ENCODE data around the gene SPCS1. TPM values are rescaled to one million over a fixed set of nuclear protein-coding genes. Genes with fewer than 3 reads are reported as not detected.

The SPCS1 gene
- total RNA-seq (100 to 1,000 TPM in 3 of 4 donors, 10 to 100 TPM in 1; 62.0 to 140 (median 109) TPM), polyA plus RNA-seq (100 to 1,000 TPM in 2 of 3 donors, 10 to 100 TPM in 1; 96.1 to 191 (median 113) TPM)

DNA sequence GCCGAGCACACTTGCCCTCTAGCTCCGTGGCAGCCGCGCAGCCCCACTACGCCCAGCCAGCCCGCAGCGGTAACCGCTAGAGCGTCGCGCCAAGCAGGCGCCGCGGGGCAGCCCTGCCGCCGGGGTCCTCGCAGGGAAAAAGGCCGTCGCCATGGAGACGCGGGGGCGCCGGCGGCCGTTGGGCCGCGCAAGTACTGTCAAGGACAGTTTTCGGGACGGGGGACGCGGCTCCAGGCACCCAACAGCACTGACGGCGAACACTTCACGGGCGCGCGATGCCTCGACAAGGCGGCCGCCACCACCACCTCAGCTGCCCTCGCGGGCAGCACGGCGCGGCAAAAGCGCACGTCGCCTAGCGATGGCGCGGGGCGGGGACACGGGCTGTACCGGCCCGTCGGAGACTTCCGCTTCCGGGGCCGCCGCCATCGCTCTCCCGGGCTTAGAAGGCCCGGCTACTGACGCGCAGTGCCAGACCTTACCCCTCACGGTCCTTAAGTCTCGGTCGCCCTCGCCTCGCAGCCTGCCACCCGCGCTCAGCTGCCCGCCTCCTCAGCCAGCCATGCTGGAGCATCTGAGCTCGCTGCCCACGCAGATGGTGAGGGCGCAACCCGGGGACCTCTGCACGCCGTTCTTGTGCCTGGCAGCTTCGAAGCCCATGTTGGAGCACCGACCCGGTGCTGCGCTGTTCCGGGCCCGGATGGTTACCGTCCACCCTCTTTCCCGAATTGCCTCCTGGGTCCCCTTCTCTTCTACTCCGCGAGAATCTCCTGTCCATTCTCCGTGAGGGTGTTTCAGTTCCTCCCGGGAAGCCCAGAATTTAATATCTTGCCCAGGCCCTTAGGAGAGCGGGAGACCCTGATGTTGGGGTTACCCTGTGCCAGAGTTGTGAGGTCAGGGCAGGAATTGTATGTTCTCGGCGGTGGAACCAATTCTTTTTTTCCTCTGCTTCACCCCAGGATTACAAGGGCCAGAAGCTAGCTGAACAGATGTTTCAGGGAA, at the start of gene SPCS1, which contains the start of gene GLT8D1:
Gene SPCS1 (plus strand): TSS at position 419 of the 999 bp plus-strand sequence. CDS start 141 bp downstream, at position 560.
Gene GLT8D1 (minus strand): TSS at position 104 of the 999 bp plus-strand sequence. CDS start 5,331 bp downstream, outside the sequence.
- Histone ChIP-seq H3K36me3 (peaks cover 5 to 24% (median 11%) of the 10 kb centered on the region in 4 donors), H3K27ac (peak within 1 kb of the TSS; percentile 86 to 91 (median 88)), H3K4me3 (peak within 1 kb of the TSS; percentile 63 to 84 (median 68)), H3K4me1 (peaks cover 0 to 42% (median 33%) of the 10 kb centered on the region in 4 donors), H3K27me3 (no peaks in the 10 kb centered on the region), H3K9me3 (no peaks in the 10 kb centered on the region)
- WGBS, 2 donors: 0% methylated on average over 94 of the region's 94 CpGs
- intact Hi-C loops (cut with DNase I): loop anchor here (1.0 to 5.0 kb wide), 2 partner anchors 20 to 169 kb away; partner anchors contain the start of genes GNL3 and UQCC5
- TF ChIP-seq POLR2AphosphoS5 (IDR thresholded peaks at IDR 0.05): peak; percentile 76 to 90 (median 88)
- TF ChIP-seq, protein P1, sequence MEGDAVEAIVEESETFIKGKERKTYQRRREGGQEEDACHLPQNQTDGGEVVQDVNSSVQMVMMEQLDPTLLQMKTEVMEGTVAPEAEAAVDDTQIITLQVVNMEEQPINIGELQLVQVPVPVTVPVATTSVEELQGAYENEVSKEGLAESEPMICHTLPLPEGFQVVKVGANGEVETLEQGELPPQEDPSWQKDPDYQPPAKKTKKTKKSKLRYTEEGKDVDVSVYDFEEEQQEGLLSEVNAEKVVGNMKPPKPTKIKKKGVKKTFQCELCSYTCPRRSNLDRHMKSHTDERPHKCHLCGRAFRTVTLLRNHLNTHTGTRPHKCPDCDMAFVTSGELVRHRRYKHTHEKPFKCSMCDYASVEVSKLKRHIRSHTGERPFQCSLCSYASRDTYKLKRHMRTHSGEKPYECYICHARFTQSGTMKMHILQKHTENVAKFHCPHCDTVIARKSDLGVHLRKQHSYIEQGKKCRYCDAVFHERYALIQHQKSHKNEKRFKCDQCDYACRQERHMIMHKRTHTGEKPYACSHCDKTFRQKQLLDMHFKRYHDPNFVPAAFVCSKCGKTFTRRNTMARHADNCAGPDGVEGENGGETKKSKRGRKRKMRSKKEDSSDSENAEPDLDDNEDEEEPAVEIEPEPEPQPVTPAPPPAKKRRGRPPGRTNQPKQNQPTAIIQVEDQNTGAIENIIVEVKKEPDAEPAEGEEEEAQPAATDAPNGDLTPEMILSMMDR (IDR thresholded peaks at IDR 0.05): no peak
- TF ChIP-seq POLR2A (IDR thresholded peaks at IDR 0.05): peak; percentile 53 to 63
- DNase-seq: peak; percentile 89

DNA sequence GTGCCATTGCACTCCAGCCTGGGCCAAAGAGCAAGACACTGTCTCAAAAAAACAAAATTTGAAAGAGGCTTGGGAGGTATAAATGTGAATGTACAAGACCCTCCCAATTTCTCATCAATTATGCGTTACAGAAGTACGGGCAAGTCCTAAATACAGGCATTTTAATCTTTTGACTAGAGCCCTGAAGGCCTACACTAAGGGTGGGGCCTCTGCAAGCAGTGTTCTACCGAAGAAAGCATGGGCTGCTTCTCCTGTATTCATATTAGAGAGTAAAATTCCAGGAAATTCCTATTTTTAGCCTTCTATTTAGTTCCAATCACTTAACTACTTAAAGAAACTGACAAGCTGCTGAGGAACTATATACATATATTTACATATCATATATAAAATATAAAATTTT, 45.9 kb upstream of the SPCS1 start:
- H3K4me1 ChIP-seq: no peaks in the 10 kb centered on the region
- no peaks in the 10 kb centered on the region for H3K27me3 ChIP-seq
- no peak overlapping the region for H3K27ac ChIP-seq
- intact Hi-C loops (cut with DNase I): no loop called here
- TF ChIP-seq, protein P1 (IDR thresholded peaks at IDR 0.05): no peak
- no peak for TF ChIP-seq POLR2A (IDR thresholded peaks at IDR 0.05)
- TF ChIP-seq POLR2AphosphoS5 (IDR thresholded peaks at IDR 0.05): no peak
- no peak for TF ChIP-seq EP300 (IDR thresholded peaks at IDR 0.05)
- DNase-seq: no peak
- 63 to 94% methylated on average over 3 of the region's 3 CpGs for WGBS, 2 donors
- H3K36me3 ChIP-seq: peaks cover 27 to 88% (median 42%) of the 10 kb centered on the region in 4 donors
- H3K9me3 ChIP-seq: no peaks in the 10 kb centered on the region
- H3K4me3 ChIP-seq: no peak overlapping the region

DNA sequence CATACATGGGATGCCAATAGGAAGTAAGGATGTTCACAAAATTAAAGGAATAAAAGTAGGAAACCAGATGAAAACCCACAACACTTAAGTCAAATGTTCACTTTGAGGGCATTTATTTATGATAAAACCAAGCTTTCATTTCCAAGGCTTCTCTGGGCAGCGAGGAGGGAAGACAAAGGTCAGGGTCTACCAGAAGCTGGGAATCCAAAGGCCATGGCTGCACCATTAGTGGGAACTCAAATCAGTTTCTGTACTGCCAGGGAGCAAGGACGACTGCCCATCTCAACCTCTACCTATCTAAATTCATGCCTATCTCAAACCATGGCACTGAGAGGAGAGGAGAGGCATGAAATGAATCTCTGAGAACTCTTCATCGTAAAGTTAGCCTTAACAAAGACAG, 42.8 kb upstream of the SPCS1 start:
- no peak overlapping the region for H3K4me3 ChIP-seq
- 95 to 96% methylated on average over 3 of the region's 3 CpGs for WGBS, 2 donors
- no peaks in the 10 kb centered on the region for H3K27me3 ChIP-seq
- H3K4me1 ChIP-seq: no peaks in the 10 kb centered on the region
- no peaks in the 10 kb centered on the region for H3K9me3 ChIP-seq
- H3K36me3 ChIP-seq: peaks cover 16 to 88% (median 26%) of the 10 kb centered on the region in 4 donors
- no peak overlapping the region for H3K27ac ChIP-seq
- TF ChIP-seq, protein P1 (IDR thresholded peaks at IDR 0.05): no peak
- no peak for TF ChIP-seq EP300 (IDR thresholded peaks at IDR 0.05)
- TF ChIP-seq POLR2A (IDR thresholded peaks at IDR 0.05): no peak
- TF ChIP-seq POLR2AphosphoS5 (IDR thresholded peaks at IDR 0.05): no peak
- intact Hi-C loops (cut with DNase I): no loop called here
- DNase-seq: no peak

DNA sequence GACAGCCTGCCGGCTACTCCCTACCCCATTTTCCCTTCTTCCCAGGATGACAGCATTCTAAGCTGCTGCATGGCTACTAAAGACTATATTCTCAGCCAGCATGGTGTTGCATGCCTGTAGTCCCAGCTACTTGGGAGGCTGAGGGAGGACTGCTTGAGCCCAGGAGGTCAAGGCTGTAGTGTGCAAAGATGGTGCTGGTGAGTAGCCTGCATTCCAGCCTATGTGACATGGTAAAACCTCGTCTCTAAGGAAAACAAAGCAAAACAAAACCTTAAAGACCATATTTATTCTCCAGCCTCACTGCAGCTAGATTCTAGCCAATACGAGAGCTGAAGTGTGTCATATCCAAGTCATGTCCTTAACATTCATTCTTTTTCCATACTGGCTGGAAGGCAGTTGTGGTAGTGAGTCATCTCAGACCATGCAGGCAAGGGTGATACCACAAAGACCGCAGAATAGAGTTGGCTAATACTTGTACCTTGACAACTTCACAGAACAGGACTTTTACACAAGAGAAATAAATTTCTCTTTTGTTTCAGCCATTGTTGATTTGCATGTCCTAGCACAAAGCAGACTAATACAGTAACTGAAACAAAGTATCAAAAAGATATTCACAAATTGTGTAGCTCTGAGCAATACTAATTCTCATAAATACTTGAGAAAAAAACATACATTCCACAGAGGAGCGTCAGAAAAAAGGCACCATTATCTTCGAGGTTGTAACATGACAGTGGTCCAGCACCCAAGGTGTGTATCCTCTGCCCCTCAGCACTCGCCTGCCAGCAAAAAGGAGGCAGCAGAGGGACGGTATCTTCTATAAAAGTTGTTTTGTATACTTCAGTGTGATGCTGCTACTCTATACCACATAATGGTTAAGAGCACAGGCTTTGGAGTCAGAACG, 35.0 kb upstream of the SPCS1 start:
- Histone ChIP-seq H3K27ac (peak overlapping the region; percentile 21 to 63 (median 54)), H3K9me3 (no peaks in the 10 kb centered on the region), H3K4me3 (no peak overlapping the region), H3K36me3 (peaks cover 0 to 68% (median 10%) of the 10 kb centered on the region in 4 donors), H3K4me1 (peaks cover 0 to 22% (median 17%) of the 10 kb centered on the region in 4 donors), H3K27me3 (no peaks in the 10 kb centered on the region)
- intact Hi-C loops (cut with DNase I): no loop called here
- no peak for TF ChIP-seq POLR2AphosphoS5 (IDR thresholded peaks at IDR 0.05)
- TF ChIP-seq EP300 (IDR thresholded peaks at IDR 0.05): no peak
- no peak for TF ChIP-seq POLR2A (IDR thresholded peaks at IDR 0.05)
- TF ChIP-seq, protein P1 (IDR thresholded peaks at IDR 0.05): no peak
- WGBS, 2 donors: 76 to 77% methylated on average over 9 of the region's 9 CpGs
- DNase-seq: no peak
